ENCODE data around the gene CLCN5.
"Not testable (repeated sequence)": the region's sequence is repeated elsewhere in the genome, so short reads cannot be mapped to it uniquely, and the experiment has no call there.

CLCN5 gene

GRCh38 chrX:49995107-49995731 lies 72.8 kb downstream of the CLCN5 start:
- in situ Hi-C loops (cut with MboI; ENCODE audit: low sequenced_read_pairs) = no loop called here

GRCh38 chrX:49995795-49996455 lies 73.5 kb downstream of the CLCN5 start:
- in situ Hi-C loops (cut with MboI; ENCODE audit: low sequenced_read_pairs) = no loop called here

DNA sequence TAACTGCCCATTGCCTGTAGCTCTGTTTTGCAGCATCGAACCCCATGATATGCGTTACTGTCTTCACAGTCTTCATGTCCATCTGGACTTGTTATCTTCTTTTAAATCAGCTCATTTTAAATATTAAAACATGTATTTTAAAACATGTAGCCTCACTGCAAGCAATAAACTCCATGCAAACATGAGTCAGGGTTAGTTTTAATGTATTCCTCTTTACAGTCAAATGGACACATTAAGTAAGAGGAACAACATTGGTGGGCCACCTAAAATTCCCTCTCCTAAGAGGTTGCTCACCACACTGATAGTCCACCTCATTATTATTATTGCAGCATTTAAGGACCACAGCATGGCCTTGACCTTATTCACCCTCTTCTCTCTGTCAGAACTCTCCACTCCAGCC lies 74.1 kb downstream of the CLCN5 start:
- in situ Hi-C loops (cut with MboI; ENCODE audit: low sequenced_read_pairs) = no loop called here

GRCh38 chrX:49999087-49999486 lies 76.7 kb downstream of the CLCN5 start:
- in situ Hi-C loops (cut with MboI; ENCODE audit: low sequenced_read_pairs) = no loop called here

GRCh38 chrX:50000937-50001542 lies 78.6 kb downstream of the CLCN5 start:
- in situ Hi-C loops (cut with MboI; ENCODE audit: low sequenced_read_pairs) = no loop called here

GRCh38 chrX:50002067-50002714 lies 79.8 kb downstream of the CLCN5 start:
- in situ Hi-C loops (cut with MboI; ENCODE audit: low sequenced_read_pairs) = no loop called here

DNA sequence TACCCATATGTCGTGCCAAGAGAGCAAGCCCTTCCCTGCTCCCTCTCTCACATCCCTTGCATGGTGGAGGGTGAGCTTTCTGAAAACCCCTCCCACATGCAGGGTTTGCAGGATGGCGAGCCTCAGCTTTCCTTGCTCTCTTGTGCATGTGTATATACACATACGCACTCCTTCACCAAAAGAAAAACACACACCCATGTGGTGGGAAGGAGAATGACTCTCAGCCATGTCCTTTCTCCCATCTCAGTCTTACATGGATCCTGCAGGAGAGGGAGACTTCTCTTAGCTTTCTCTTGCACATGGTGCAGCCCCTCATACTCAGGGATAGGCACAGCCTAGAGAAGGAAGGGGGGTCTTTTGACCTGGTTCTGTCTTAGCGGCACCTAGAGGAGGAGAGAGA lies 81.1 kb downstream of the CLCN5 start:
- in situ Hi-C loops (cut with MboI; ENCODE audit: low sequenced_read_pairs) = no loop called here

DNA sequence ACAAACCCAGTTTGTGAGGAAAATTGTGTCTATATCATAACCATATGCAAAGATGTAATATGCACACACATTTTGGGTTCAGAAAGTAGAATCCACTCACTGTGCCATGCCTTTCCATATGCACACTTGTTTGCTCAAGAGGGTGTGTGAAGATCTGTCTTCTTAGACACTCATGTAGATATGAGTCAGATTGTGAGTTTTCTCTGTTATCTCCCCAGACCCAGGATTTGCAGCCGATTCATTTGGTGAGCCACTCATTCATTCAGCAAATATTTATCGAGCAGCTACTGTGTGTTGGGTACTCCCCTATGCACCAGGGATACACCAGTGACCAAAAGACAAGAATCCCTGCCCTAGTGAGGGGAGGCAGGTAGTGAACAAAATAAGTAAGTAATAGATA lies 81.5 kb downstream of the CLCN5 start:
- in situ Hi-C loops (cut with MboI; ENCODE audit: low sequenced_read_pairs) = no loop called here

GRCh38 chrX:50025591-50025990 lies 103.2 kb downstream of the CLCN5 start:
- in situ Hi-C loops (cut with MboI; ENCODE audit: low sequenced_read_pairs) = not testable (repeated sequence)

DNA sequence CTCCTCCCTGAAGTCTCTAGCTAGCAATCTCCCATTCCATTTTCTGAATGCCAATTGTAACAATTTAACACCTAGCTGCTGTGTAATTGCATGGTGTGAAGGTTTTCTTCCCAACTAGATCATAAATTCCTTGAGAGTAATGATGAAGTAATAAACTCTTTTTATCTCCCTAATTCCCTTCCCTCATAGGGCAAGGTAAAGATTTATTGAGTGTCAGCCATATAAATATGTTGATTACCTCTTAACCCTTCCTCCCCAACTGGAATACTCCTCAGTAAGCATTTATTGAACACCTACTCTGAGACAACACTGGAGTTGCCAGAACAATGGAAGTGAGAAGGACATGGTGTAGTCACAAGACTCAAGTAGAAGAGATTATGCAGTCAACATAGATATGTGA lies 112.7 kb downstream of the CLCN5 start:
- in situ Hi-C loops (cut with MboI; ENCODE audit: low sequenced_read_pairs) = no loop called here

DNA sequence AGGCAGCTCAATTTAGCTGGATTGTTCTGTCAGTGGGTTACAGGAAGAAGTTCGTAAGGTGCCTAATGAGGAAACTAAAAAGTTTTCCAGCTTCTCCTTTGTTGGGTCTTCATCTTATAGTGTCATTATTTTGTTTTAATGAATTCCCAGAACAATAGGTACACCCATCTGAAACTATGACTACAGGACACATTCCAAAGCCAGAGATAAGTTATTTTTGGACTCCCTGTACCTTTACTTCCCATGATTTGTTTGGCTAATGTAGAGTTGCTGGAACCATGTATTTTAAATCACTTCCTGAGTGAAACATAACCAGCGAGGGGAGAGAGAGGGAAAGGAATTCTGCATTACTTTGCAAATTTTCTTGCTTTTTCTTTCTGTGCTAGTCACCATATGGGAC lies 114.0 kb downstream of the CLCN5 start:
- in situ Hi-C loops (cut with MboI; ENCODE audit: low sequenced_read_pairs) = no loop called here

- in situ Hi-C loops (cut with MboI; ENCODE audit: low sequenced_read_pairs) = no loop called here
These were observed 123.4 kb downstream of the CLCN5 start for GRCh38 chrX:50045823-50046222.

DNA sequence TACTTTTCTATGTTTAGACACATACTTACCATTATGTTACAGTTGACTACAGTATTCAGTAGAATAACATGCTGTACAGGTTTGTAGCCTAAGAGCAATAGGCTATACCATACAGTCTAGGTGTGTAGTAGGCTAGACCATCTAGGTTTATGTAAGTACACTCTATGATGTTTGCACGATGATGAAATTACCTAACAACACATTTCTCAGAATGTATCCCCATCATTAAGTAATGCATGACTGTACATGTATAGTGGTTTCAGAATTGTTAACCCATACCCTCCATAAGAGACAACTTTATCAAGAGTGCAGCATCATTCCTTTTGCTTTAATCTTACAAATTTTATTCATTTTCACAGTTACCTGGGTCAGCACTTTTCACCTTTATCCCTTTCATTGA lies 126.8 kb downstream of the CLCN5 start:
- in situ Hi-C loops (cut with MboI; ENCODE audit: low sequenced_read_pairs) = no loop called here

GRCh38 chrX:50054147-50054546 lies 131.8 kb downstream of the CLCN5 start:
- in situ Hi-C loops (cut with MboI; ENCODE audit: low sequenced_read_pairs) = no loop called here

DNA sequence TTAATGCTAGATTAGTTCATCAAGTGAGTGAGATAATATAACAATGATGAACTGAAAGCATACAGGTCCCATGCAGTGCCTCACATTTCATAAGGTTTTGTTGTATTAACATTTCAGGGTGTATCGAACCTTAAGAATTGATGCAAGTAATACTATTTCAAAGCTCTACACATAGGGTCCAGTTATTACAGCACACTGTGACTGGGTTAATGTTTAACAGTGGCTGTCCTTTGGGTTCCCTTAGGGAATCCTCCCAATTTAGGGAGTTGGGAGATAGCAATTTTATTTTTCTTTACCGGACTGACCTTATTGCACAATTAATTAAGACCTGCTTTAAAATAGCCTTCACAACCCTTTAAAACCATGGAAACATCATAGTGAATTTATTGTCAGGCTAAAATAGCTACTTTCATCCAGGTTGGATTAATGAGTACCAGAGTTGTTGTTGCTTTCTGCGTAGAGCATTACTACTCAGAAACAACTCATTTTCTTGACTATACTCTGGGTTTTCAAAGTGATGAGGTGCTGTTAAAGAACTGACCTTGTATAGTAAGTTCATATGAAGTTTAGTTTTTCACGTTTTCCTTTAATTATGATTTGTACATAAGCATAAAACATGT lies 144.0 kb downstream of the CLCN5 start:
- in situ Hi-C loops (cut with MboI; ENCODE audit: low sequenced_read_pairs) = no loop called here

DNA sequence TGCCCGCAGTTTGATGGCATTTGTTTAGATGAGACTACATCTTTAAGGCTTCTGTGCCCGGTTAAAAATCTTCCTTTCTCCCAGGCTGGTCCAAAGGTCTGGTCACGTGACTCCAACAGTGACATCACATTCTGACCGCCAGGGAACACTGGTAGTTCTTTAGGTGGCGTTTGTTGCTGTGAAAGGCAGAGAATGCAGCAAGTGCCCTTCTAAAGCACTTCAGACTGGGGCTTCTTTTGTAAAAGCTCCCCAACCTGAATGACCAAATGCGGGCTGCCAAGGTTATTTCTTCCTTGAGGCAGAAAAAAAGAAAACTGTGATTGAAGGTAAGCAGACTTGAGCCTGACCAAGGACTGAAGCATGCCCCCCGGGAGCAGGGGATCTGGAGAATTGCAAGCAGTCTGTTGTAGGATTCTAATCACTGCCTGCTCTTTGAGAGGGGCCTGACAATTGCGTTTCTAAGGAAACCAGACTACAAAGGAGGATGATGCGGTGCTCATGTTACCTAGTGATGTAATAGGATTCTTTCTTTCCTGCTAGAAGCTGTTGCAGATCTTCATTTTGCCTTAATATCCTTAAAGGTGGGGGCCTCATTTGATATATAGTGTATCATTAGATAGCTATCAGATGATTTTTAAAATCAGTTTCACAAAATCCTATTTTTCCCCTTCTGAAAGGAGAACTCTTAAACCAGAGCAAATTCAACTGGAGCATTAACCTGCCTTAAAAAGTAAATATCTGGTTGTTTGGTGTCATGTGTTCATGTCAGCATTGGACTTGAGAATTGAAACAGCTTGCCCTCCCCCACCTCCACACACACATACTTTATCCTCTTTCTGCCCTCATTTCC lies 145.3 kb downstream of the CLCN5 start:
- in situ Hi-C loops (cut with MboI; ENCODE audit: low sequenced_read_pairs) = no loop called here

DNA sequence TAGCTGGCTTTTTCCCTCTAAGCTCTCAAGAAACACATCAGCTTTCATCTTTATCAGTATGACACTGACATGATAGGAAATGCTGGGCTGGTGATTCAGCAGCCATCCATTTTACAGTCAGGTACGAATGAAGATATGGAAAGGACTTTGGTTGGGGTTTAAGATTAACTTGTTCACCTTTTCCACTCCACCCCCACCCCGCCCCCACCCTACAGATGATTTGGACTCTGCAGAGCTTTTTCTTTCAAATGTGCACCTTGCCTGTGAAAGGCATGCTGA lies 145.8 kb downstream of the CLCN5 start:
- in situ Hi-C loops (cut with MboI; ENCODE audit: low sequenced_read_pairs) = no loop called here

- in situ Hi-C loops (cut with MboI; ENCODE audit: low sequenced_read_pairs) = no loop called here
These were observed 146.5 kb downstream of the CLCN5 start for GRCh38 chrX:50068893-50069292.

DNA sequence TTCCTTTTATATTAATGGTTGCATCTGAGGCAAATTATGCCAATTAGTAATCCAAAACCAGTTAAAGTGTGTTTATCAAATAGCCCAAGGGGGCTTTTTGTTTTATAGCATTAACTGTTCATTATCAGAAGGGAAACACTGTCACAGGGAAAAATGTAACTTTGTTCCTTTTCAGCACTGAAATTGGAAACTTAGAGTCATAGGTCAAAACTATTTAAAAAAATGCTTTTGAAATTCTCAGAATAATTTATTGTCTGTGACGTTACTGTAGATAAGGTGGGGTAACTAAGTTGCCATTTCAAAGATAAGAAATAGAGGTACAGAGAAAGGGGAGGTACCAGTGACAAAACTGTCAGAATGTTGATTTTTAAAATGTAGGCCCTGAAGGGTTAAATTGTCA lies 149.1 kb downstream of the CLCN5 start:
- in situ Hi-C loops (cut with MboI; ENCODE audit: low sequenced_read_pairs) = no loop called here

DNA sequence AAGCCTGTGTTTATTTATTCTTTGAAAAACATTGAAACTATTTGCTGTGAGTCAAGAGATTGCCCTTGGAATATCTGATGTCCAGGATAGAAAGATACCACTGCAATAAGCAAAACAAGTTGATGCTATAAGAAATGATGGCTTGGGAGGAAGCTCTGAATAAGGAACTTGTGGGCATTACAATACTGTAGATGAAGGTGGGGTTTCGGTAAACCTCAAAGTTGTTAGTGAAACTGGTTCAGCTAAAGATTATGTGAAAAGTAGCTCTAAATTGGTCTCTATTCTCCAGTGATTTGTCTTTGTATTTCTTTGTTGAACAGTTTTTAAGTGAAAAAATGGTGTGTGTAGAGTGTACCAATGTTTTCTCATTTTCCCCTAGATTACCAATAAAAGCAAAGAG lies 149.7 kb downstream of the CLCN5 start:
- in situ Hi-C loops (cut with MboI; ENCODE audit: low sequenced_read_pairs) = no loop called here

GRCh38 chrX:50073601-50074000 lies 151.2 kb downstream of the CLCN5 start:
- in situ Hi-C loops (cut with MboI; ENCODE audit: low sequenced_read_pairs) = no loop called here

Data from hTERT RPE-1 (cell line).